NCI-H748 treated with DMSO at 0.1 percent for 48 hours (cell line): ENCODE measurements around the gene KAT14.
"Not testable (repeated sequence)": the region's sequence is repeated elsewhere in the genome, so short reads cannot be mapped to it uniquely, and the experiment has no call there.

ENCODE experiments used
- DNase-seq: peaks from one replicate; lab custom pipeline; 2025; lab: John Stamatoyannopoulos, UW

Gene KAT14

DNA sequence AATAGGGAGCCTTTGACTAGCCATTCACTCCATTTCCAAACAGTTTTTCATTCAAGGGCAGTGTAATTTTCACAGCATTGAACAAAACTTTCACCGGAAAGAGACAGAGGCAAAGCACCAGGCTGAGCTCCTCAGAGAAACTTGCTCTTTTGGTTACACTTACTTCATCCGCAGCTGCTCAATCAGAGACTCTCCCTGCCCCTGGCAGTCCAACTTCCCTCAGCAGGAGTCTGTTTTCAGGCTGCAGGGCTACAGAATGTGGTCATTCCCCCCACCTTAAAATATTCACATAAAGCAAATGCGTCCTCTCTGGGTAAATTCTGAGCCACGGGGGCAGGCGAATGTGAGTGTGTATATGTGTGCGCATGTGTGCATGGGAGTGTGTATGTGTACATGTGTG is 80.6 kb downstream of the KAT14 start:
- no peak for DNase-seq

DNA sequence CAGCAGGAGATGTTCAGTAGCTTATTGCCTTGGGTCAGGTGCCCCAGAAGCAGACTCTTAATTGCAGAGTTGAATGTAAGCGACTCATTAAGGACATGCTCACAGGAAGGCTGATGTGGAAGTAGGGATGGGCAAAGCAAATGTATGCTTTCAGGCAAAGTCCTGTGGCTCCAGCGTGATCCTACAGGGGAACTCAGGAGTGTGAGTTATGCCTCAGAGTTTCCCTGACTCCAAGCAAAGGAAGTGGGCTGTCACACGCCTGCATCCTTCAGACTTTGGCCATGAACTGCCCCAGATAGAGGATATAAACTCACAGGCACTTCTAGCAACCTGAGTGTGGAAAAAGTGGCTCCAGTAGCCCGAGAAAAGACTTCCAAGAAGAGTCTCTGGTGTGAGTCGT is 85.7 kb downstream of the KAT14 start:
- no peak for DNase-seq

DNA sequence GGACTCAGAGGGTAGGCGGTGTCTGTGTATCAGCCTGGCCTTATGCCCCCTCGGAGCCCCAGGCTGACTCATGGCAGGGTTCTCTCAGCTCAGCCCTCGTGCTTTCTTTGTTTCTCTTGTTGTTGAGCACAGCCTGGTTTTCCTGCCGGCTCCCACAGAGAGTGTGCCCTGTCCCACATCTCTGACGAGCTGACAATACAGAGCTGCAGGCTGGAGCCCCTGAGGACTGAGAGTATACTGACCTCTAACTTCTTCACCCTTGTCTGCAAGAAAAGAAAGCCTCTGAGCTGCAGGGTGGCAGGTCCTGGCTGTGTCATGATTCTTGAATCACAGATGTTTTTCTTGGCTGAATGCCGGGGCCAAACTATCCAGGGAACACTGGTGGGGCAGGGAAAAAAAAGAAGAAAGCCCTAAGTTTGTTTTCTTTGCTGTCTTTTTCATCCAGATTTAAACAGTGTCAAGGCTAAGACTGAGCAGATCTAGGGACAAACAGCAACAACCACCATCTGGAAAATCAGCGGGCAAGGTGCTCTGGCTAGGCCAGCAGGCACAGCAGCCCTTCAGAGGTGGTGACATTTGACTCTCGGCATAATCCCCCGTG is 87.4 kb downstream of the KAT14 start:
- no peak for DNase-seq

DNA sequence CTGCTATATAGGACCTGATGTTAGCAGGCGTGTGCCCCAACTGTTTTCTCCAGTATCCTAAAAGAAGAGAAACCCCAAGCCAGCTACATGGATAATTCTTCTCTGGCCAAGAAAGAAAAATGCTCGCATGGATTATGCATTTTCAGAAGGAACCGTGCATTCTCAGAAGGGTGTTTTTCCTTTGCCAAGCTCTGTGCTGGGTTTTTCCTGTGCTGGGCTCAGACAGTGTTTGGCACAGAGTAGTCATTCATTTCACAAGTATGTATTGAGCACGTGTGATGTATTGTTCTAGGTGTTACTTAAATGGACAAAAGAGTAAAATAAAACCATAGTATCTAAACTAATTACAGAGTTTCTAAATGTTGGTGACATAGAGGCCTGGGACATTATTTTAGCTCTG is 88.0 kb downstream of the KAT14 start:
- no peak for DNase-seq

DNA sequence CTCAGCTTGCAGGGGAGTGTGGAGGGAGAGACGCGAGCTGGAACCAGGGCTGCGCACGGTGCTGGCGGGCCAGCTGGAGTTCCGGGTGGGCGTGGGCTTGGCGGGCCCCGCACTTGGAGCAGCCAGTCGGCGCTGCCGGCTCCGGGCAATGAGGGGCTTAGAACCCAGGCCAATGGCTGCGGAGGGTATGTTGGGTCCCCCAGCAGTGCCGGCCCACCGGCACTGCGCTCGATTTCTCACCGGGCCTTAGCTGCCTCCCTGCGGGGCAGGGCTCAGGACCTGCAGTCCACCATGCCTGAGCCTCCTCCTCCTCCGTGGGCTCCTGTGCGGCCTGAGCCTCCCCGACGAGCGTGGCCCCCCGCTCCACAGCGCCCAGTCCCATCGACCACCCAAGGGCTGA is 89.1 kb downstream of the KAT14 start:
- DNase-seq: not testable (repeated sequence)

DNA sequence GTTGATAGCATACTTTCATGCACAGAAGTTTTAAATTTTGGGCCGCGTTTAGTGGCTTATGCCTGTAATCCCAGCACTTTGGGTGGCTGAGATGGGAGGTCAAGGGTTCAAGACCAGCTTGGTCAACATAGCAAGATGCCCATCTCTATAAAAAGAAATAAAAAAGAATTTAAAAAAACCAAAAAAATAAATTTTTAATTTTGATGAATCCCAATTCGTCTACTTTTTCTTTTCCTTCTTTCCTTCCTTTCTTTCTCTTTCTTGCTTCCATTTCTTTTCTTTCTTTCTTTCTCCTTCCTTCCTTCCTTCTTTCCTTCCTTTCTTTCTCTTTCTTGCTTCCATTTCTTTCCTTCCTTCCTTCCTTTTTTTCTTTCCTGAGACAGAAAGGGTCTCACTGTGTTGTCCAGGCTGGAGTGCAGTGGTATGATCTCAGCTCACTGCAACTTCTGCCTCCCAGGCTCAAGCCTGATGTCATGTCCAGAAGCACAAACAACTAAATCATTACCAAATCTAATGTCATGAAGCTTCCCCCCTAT is 95.8 kb downstream of the KAT14 start:
- no peak for DNase-seq
